Measurements from ENCODE around the gene CDH22.

CDH22 gene

GRCh38 chr20:46279103-46279502 lies 29.2 kb downstream of the CDH22 start:
- Mint-ChIP-seq H3K9me3 (no peaks in the 10 kb centered on the region), H3K36me3 (ENCODE audit: insufficient read depth) (no peaks in the 10 kb centered on the region), H3K27me3 (peaks cover 87% of the 10 kb centered on the region), H3K4me1 (no peaks in the 10 kb centered on the region), H3K27ac (ENCODE audit: low read depth) (no peak overlapping the region), H3K4me3 (no peak overlapping the region)
- no peak for DNase-seq (ENCODE audit: low spot score in 2 of 2)
- no peak for ATAC-seq (replicated peaks; ENCODE audit: extremely low read depth, poor library complexity, severe bottlenecking)

- no peak overlapping the region for H3K4me3 Mint-ChIP-seq
- no peaks in the 10 kb centered on the region for H3K4me1 Mint-ChIP-seq
- ATAC-seq (replicated peaks; ENCODE audit: extremely low read depth, poor library complexity, severe bottlenecking) (no peak), DNase-seq (ENCODE audit: low spot score in 2 of 2) (no peak)
- no peak overlapping the region for H3K27ac Mint-ChIP-seq (ENCODE audit: low read depth)
- no peaks in the 10 kb centered on the region for H3K36me3 Mint-ChIP-seq (ENCODE audit: insufficient read depth)
- peaks cover 83% of the 10 kb centered on the region for H3K27me3 Mint-ChIP-seq
- no peaks in the 10 kb centered on the region for H3K9me3 Mint-ChIP-seq
These were observed 30.7 kb downstream of the CDH22 start for GRCh38 chr20:46277602-46278001.

- no peak for DNase-seq (ENCODE audit: low spot score in 2 of 2)
- peaks cover 6% of the 10 kb centered on the region for H3K9me3 Mint-ChIP-seq
- H3K36me3 Mint-ChIP-seq (ENCODE audit: insufficient read depth): no peaks in the 10 kb centered on the region
- H3K27ac Mint-ChIP-seq (ENCODE audit: low read depth): no peak overlapping the region
- peaks cover 83% of the 10 kb centered on the region for H3K27me3 Mint-ChIP-seq
- no peak for ATAC-seq (replicated peaks; ENCODE audit: extremely low read depth, poor library complexity, severe bottlenecking)
- no peak overlapping the region for H3K4me3 Mint-ChIP-seq
- no peaks in the 10 kb centered on the region for H3K4me1 Mint-ChIP-seq
These were observed 31.8 kb downstream of the CDH22 start for GRCh38 chr20:46276531-46276930.

GRCh38 chr20:46275091-46275490 lies 33.2 kb downstream of the CDH22 start:
- peaks cover 86% of the 10 kb centered on the region for H3K27me3 Mint-ChIP-seq
- H3K4me3 Mint-ChIP-seq: no peak overlapping the region
- no peaks in the 10 kb centered on the region for H3K4me1 Mint-ChIP-seq
- ATAC-seq (replicated peaks; ENCODE audit: extremely low read depth, poor library complexity, severe bottlenecking) (no peak), DNase-seq (ENCODE audit: low spot score in 2 of 2) (no peak)
- H3K27ac Mint-ChIP-seq (ENCODE audit: low read depth): no peak overlapping the region
- H3K9me3 Mint-ChIP-seq: peaks cover 6% of the 10 kb centered on the region
- no peaks in the 10 kb centered on the region for H3K36me3 Mint-ChIP-seq (ENCODE audit: insufficient read depth)

- ATAC-seq (replicated peaks; ENCODE audit: extremely low read depth, poor library complexity, severe bottlenecking) (no peak), DNase-seq (ENCODE audit: low spot score in 2 of 2) (no peak)
- Mint-ChIP-seq H3K4me3 (no peak overlapping the region), H3K9me3 (peaks cover 6% of the 10 kb centered on the region), H3K27ac (ENCODE audit: low read depth) (no peak overlapping the region), H3K27me3 (peaks cover 89% of the 10 kb centered on the region), H3K4me1 (no peaks in the 10 kb centered on the region), H3K36me3 (ENCODE audit: insufficient read depth) (no peaks in the 10 kb centered on the region)
These were observed 34.6 kb downstream of the CDH22 start for GRCh38 chr20:46273717-46274116.

GRCh38 chr20:46272389-46273047 lies 35.8 kb downstream of the CDH22 start:
- Mint-ChIP-seq H3K4me3 (no peak overlapping the region), H3K36me3 (ENCODE audit: insufficient read depth) (no peaks in the 10 kb centered on the region), H3K27ac (ENCODE audit: low read depth) (no peak overlapping the region), H3K4me1 (no peaks in the 10 kb centered on the region), H3K9me3 (peaks cover 6% of the 10 kb centered on the region), H3K27me3 (peaks cover 80% of the 10 kb centered on the region)
- DNase-seq (ENCODE audit: low spot score in 2 of 2) (no peak), ATAC-seq (replicated peaks; ENCODE audit: extremely low read depth, poor library complexity, severe bottlenecking) (no peak)

- no peaks in the 10 kb centered on the region for H3K36me3 Mint-ChIP-seq (ENCODE audit: insufficient read depth)
- H3K9me3 Mint-ChIP-seq: peaks cover 6% of the 10 kb centered on the region
- H3K4me3 Mint-ChIP-seq: no peak overlapping the region
- H3K27me3 Mint-ChIP-seq: peaks cover 72% of the 10 kb centered on the region
- no peak overlapping the region for H3K27ac Mint-ChIP-seq (ENCODE audit: low read depth)
- DNase-seq (ENCODE audit: low spot score in 2 of 2) (no peak), ATAC-seq (replicated peaks; ENCODE audit: extremely low read depth, poor library complexity, severe bottlenecking) (no peak)
- no peaks in the 10 kb centered on the region for H3K4me1 Mint-ChIP-seq
These were observed 37.1 kb downstream of the CDH22 start for GRCh38 chr20:46270977-46271744.

GRCh38 chr20:46269372-46269771 lies 38.9 kb downstream of the CDH22 start:
- DNase-seq (ENCODE audit: low spot score in 2 of 2) (no peak), ATAC-seq (replicated peaks; ENCODE audit: extremely low read depth, poor library complexity, severe bottlenecking) (no peak)
- peaks cover 73% of the 10 kb centered on the region for H3K27me3 Mint-ChIP-seq
- no peak overlapping the region for H3K4me3 Mint-ChIP-seq
- H3K4me1 Mint-ChIP-seq: no peaks in the 10 kb centered on the region
- H3K27ac Mint-ChIP-seq (ENCODE audit: low read depth): no peak overlapping the region
- no peaks in the 10 kb centered on the region for H3K36me3 Mint-ChIP-seq (ENCODE audit: insufficient read depth)
- peaks cover 12% of the 10 kb centered on the region for H3K9me3 Mint-ChIP-seq

- DNase-seq (ENCODE audit: low spot score in 2 of 2) (no peak), ATAC-seq (replicated peaks; ENCODE audit: extremely low read depth, poor library complexity, severe bottlenecking) (no peak)
- no peak overlapping the region for H3K27ac Mint-ChIP-seq (ENCODE audit: low read depth)
- no peaks in the 10 kb centered on the region for H3K4me1 Mint-ChIP-seq
- H3K27me3 Mint-ChIP-seq: peaks cover 76% of the 10 kb centered on the region
- H3K9me3 Mint-ChIP-seq: peaks cover 12% of the 10 kb centered on the region
- no peaks in the 10 kb centered on the region for H3K36me3 Mint-ChIP-seq (ENCODE audit: insufficient read depth)
- H3K4me3 Mint-ChIP-seq: no peak overlapping the region
These were observed 39.6 kb downstream of the CDH22 start for GRCh38 chr20:46268662-46269061.

- H3K4me1 Mint-ChIP-seq: no peaks in the 10 kb centered on the region
- no peak overlapping the region for H3K27ac Mint-ChIP-seq (ENCODE audit: low read depth)
- no peaks in the 10 kb centered on the region for H3K36me3 Mint-ChIP-seq (ENCODE audit: insufficient read depth)
- no peak overlapping the region for H3K4me3 Mint-ChIP-seq
- DNase-seq (ENCODE audit: low spot score in 2 of 2) (no peak), ATAC-seq (replicated peaks; ENCODE audit: extremely low read depth, poor library complexity, severe bottlenecking) (no peak)
- peaks cover 12% of the 10 kb centered on the region for H3K9me3 Mint-ChIP-seq
- peaks cover 76% of the 10 kb centered on the region for H3K27me3 Mint-ChIP-seq
These were observed 40.1 kb downstream of the CDH22 start for GRCh38 chr20:46268131-46268614.

- Mint-ChIP-seq H3K27me3 (peaks cover 80% of the 10 kb centered on the region), H3K4me3 (no peak overlapping the region), H3K9me3 (peaks cover 10% of the 10 kb centered on the region), H3K4me1 (no peaks in the 10 kb centered on the region), H3K36me3 (ENCODE audit: insufficient read depth) (no peaks in the 10 kb centered on the region), H3K27ac (ENCODE audit: low read depth) (no peak overlapping the region)
- DNase-seq (ENCODE audit: low spot score in 2 of 2): no peak
- ATAC-seq (replicated peaks; ENCODE audit: extremely low read depth, poor library complexity, severe bottlenecking): no peak
These were observed 40.9 kb downstream of the CDH22 start for GRCh38 chr20:46267108-46268105.

- Mint-ChIP-seq H3K4me3 (no peak overlapping the region), H3K9me3 (peaks cover 6% of the 10 kb centered on the region), H3K27ac (ENCODE audit: low read depth) (no peak overlapping the region), H3K4me1 (no peaks in the 10 kb centered on the region), H3K36me3 (ENCODE audit: insufficient read depth) (no peaks in the 10 kb centered on the region), H3K27me3 (peaks cover 62% of the 10 kb centered on the region)
- no peak for ATAC-seq (replicated peaks; ENCODE audit: extremely low read depth, poor library complexity, severe bottlenecking)
- no peak for DNase-seq (ENCODE audit: low spot score in 2 of 2)
These were observed 42.8 kb downstream of the CDH22 start for GRCh38 chr20:46265539-46265938.
